Retinal pigment epithelial cell (primary cell): ENCODE results near the gene ACOD1.
A peak's percentile ranks its signal among the peaks of the same experiment; 100 is the strongest.

Experiments used
- DNase-seq: peaks from one replicate; pipeline ENCODE4 v3.0.0-alpha.2; 2010; ENCODE audit warnings: low read depth
- H3K4me3 ChIP-seq: 2 replicates; pipeline ENCODE4 v1.5.1; 2011; ENCODE audit warnings: mild to moderate bottlenecking, low read length, control low read depth, moderate library complexity
- CTCF ChIP-seq: conservative IDR thresholded peaks from 2 replicates; pipeline ENCODE4 v1.5.1; 2011; ENCODE audit warnings: low read depth, low read length, control low read depth, inconsistent platforms

Gene ACOD1

DNA sequence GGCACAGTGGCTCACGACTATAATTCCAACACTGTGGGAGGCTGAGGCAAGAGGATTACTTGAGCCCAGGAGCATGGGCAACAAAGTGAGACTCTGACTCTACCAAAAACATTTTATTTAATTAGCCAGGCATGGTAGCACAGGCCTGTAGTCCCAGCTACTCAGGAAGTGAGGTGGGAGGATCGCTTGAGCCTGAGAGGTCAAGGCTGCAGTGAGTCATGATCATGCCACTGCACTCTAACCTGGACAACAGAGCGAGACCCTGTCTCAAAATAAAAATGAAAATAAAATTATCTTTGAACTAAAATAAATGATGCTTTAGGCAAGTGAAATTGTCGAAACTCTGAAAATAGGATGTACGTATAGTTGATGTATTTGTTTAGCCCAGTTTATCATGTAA lies 35.4 kb downstream of the ACOD1 start:
- no peak for DNase-seq
- no peak overlapping the region for H3K4me3 ChIP-seq
- TF ChIP-seq CTCF = no peak

GRCh38 chr13:76991432-76991795 lies 43.1 kb downstream of the ACOD1 start:
- peak overlapping the region; percentile 92 for H3K4me3 ChIP-seq
- DNase-seq = no peak
- no peak for TF ChIP-seq CTCF

GRCh38 chr13:76991796-76992547 lies 43.7 kb downstream of the ACOD1 start, which contains the start of gene CLN5:
Gene CLN5 (plus strand): TSS chr13:76992081. CDS start chr13:76992099, 18 bp downstream.
- H3K4me3 ChIP-seq = peak within 1 kb of the TSS; percentile 92
- no peak for TF ChIP-seq CTCF
- DNase-seq = peak; percentile 79

- H3K4me3 ChIP-seq = peak overlapping the region; percentile 92
- no peak for DNase-seq
- no peak for TF ChIP-seq CTCF
Measured at GRCh38 chr13:76992548-76993001, 44.3 kb downstream of the ACOD1 start.

- DNase-seq = no peak
- no peak for TF ChIP-seq CTCF
- peak overlapping the region; percentile 92 for H3K4me3 ChIP-seq
Measured at GRCh38 chr13:76993021-76993420, 44.7 kb downstream of the ACOD1 start.

DNA sequence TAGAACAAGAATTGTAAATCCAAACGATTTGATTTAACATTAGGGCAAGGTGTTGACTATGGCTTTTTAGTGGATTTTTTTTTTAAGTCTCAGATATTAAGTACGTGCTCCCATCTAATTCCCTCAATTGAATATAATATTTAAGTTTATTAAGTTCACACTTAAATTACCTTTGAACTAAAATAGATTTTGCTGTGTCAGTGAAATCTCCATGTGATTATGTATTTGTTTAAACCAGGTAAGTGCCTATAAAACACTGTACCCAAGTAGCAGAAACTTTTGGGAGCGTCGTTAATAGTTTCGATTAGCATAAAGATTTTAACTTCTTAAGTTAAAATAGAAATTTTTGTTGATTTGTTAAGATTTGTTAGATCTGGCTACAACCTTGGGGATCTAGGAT lies 45.2 kb downstream of the ACOD1 start:
- no peak overlapping the region for H3K4me3 ChIP-seq
- no peak for TF ChIP-seq CTCF
- no peak for DNase-seq

GRCh38 chr13:76994281-76994680 lies 46.0 kb downstream of the ACOD1 start:
- DNase-seq = no peak
- H3K4me3 ChIP-seq = no peak overlapping the region
- TF ChIP-seq CTCF = no peak
